Activated CD4-positive, alpha-beta T cell treated with anti-CD3 and anti-CD28 coated beads, Interleukin-2, Interleukin-4, amounts not matched to agents 100 ng/mL and 50 ng/mL, durations not matched to agents 16 hours and 8 hours (primary cell): ENCODE results near the gene PSMB2.
"Not testable (repeated sequence)": the region's sequence is repeated elsewhere in the genome, so short reads cannot be mapped to it uniquely, and the experiment has no call there.

ENCODE experiments used
- DNase-seq: peaks from one replicate; pipeline ENCODE4 v3.0.0-alpha.2; 2020; ENCODE audit warnings: low spot score

The PSMB2 gene

DNA sequence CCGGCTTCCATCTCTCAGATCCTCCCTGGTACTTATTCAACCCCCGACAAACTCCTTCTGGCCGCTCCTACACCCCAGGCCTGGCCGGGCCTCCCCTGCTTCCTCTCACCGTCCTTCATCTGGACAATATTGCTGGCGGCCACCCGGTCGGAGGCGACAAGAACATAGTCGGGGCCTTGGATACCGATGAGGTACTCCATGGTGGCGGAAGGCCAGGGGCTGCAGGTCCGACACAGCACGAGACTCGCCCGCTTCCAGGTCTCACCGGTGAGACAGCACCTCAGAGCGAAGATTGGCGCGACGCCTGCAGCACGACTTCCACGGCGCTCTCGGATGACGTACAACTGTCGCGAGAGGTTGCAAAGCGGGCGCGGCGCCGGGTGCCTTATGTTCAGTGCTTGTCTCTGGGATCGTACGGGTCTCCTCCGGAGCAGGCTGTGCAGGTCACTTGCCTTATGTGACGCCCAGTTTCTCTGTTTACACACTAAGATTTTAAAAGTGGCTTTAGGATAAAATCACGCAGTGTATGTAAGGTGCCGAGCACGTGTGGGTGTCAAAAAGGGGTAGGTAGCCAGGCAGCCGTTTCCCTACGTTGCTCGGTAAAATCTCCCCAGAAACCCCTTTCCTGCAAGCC lies at the start of gene PSMB2:
Gene PSMB2, minus strand, starts transcription at position 294 of the 634 bp plus-strand sequence. Its CDS starts 94 bp downstream, at position 200.
- peak; percentile 97 for DNase-seq

DNA sequence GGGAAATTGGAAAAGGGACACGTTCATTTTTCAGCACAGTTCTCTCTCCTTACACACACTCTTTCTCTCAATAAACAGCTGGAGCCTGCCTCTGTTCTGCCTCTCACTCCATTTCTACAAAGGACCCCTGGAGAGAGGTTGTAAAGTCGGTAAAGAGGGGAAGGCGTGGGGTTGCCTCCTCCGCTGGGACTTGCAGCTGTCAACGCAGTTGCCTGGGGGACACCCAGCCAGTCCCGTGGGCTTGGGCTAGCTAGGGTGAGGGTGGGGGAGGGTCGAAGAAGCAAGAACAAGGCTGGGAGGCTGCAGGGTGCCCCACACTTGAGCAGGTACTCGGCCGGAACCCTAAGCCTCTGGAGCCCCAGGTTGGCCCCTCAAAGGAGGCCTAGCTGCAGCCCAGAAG lies 49.8 kb upstream of the PSMB2 start:
- no peak for DNase-seq

DNA sequence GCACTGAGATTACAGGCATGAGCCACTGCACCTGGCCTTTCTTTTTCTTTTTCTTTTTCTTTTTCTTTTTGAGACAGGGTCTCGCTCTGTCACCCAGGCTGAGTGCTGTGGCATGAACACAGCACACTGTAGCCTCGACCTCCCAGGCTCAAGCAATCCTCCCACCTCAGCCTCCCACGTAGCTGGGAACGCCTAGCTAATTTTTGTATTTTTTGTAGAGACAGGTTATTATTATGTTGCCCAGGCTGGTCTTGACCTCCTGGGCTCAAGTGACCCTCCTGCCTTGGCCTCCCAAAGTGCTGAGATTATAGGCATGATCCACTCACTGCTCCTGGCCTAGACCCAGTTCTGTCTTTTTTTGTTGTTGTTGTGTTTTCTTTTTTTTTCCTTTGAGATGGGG lies 48.8 kb upstream of the PSMB2 start:
- not testable (repeated sequence) for DNase-seq

DNA sequence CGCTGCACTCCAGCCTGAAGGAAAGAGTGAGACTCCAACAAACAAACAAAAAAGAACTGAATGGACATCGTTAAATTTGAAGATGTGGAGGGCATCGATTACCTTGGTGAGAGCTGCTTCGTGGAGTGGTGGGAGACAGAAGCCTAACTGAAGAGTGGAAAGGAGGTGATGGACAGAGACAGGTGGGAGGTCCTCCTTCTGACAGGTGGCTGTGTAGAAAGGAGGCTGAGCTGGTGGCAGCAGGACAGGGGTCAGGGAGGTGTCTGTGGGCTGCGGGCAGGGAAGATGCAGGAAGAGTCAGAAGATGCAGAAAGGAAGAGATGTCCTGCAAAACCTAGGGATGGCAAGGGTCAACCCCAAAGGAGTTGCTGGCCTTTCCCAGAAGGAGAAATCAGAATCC lies 46.8 kb upstream of the PSMB2 start:
- no peak for DNase-seq

DNA sequence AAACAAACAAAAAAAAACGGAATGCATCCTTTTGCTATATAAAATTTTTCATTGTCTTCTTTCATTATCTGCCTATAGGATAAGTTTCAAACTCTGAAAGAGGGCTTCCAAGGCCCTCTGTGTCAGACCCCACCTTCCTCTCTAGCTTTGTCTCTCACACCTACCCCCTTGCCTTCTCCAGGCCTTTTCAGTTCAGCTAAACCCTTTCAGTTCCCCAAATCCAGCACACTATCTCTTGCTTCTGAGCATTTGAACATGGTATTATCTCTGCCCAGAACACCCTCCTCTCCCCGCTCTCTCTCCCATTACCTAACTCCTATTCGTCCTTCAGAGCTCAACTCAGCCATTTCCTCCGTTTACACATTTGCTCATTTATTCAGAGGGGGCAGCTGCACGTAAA lies 41.7 kb upstream of the PSMB2 start:
- no peak for DNase-seq

DNA sequence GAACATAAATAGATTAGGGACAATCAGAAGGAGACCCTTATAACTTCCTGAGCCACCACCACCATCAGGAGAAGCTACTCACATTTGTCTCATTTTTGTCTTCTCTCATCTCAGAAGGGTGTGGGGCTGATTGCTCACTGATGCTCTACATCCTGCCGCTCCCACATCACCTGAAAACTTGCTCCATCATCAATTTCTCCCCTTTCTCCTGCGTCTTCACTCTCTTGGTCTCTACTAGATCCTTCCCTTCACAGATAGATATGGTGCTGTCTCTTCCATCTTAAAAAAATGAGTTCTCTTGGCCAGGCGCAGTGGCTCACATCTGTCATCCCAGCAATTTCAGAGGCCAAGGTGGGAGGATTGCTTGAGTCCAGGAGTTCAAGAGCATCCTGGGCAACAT lies 38.9 kb upstream of the PSMB2 start:
- no peak for DNase-seq

DNA sequence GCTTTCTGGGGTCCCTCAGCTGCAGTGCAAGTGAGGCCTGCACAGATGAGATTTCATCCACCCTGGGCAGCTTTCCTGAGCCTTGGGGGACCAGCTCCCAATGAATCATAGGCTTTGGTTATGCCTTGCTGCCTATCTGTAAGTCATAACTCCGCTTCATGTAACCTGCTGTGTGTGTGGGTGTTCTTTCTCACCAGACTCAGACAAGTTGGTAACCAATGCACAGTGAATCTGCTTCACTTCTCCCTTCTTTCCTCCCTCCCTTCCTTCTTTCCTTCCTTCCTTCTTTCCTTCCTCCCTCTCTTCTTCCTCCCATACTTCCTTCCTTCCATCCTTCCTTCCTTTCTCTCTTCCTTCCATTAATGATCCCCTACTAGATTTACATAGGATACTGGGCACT lies 34.4 kb upstream of the PSMB2 start:
- DNase-seq = no peak

DNA sequence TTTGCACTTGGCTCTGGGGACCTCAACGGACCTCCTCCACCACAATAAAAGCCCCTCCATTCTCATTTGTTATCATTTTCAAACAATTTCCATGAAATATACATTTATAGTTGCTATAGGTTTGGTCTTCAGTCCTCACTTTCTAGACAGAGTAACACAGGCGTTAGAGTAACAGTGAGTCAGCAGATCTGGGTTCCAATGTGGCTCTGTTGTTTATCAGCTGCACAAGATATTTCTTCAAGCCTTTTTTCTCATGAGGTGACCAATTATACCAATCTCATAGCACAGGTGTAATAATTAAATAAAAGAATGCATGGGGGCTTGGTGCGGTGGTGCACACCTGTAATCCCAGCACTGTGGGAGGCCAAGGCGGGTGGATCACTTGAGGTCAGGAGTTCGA lies 32.8 kb upstream of the PSMB2 start:
- no peak for DNase-seq

DNA sequence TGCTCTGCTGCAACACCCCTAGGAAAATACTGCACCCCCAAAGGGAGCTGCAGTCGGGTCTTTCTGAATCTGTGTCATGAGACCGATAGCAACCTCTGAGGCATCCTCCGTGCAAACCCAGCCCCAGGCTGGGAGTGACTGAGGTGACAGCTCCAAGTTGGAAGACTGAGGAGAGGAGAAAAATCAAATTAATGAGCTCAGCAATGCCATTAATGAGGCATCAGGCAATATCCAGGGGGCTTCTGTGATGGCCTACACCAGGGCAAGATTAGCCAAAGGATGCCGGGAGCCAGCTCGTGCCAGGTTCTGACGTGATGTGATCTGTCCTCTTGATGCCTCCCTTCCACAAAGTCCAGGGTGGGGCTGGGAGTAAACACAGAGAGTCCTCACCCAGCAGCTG lies 30.8 kb upstream of the PSMB2 start:
- no peak for DNase-seq

DNA sequence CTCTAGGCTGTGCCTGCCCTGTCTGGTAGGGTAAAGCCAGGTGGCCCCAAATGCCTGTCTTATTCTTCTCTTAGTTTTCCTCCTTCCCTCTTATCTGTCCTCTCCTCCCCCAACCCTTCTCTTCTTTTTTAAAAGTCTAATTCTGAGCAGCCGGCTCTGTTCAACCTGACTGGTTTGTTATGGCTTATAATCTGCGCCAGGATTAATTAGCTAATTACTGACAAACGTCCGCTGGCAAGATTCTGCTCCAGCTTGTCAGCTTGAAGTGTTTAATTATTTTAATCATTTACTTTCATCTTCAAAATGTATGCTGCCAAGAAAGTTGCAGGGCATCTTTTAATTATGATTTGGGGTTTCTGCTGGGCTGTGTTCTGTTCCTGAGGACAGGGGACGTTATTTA lies 27.2 kb upstream of the PSMB2 start:
- DNase-seq = no peak

DNA sequence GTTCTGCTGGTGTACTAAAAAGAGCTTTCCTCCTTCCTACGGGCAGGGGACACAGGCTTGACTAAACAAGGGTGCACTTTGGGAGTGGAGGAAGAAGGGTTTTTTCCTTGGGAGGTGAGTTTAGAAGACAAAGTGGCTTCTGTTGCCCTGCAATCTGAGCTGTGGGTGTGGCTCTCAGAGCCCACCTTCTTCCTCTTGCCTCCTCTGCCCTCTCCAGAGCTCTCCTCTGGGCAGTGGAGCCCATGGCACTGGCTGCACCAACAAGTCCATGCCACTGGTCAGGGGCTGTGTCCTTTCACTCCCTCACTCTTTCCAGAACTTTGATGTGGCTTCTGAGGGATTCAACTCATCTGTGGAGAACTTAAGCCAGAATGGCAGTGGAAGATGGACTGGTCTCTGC lies 25.6 kb upstream of the PSMB2 start:
- no peak for DNase-seq

DNA sequence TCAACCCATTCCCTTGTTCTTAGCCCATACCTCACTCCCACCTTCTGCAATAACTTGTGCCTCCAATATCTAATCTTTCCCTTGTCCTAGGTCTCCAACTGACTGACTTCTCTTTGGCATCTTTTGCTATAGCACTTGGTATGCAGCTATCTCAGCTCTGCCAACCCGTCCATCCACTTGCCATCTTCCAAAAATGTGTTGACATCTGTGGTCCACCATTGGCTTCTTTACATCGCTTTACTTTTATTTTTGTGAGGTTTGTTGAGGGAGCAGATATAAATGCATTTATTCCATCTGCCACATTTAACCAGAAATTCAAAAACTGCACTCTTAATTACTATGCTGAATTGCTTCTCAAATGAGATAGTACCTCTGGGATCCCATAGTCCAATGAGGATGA lies 24.9 kb upstream of the PSMB2 start:
- DNase-seq = no peak

DNA sequence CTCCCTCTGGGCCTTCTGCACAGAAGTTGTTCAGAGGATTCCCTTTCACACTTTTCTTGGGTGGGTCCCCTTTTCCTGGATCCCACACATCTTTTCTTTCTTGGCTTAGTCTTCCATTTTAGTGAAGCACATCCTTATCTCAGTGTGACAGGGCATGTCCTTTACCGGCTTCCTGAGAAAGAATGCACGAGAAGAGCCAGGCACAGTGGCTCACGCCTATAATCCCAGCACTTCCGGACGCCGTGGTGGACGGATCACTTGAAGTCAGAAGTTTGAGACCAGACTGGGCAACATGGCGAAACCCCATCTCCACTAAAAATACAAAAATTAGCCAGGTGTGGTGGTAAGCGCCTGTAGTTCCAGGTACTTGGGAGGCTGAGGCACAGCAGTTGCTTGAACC lies 22.1 kb upstream of the PSMB2 start:
- DNase-seq = no peak

DNA sequence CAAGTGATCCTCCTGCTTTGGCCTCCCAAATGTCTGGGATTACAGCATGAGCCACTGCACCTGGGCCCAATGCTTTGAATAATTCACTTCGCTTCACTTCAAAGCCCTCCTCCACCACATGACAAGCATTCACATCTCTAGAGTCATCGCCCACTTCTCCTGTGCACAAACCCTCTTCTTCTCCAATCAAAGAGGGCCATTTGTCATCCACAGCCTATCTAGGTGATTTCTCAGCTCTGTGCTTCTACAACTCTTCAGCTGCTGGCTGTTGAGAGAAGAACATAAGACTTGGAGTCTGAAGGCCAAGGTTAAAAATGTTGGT lies 20.1 kb upstream of the PSMB2 start:
- DNase-seq = no peak

DNA sequence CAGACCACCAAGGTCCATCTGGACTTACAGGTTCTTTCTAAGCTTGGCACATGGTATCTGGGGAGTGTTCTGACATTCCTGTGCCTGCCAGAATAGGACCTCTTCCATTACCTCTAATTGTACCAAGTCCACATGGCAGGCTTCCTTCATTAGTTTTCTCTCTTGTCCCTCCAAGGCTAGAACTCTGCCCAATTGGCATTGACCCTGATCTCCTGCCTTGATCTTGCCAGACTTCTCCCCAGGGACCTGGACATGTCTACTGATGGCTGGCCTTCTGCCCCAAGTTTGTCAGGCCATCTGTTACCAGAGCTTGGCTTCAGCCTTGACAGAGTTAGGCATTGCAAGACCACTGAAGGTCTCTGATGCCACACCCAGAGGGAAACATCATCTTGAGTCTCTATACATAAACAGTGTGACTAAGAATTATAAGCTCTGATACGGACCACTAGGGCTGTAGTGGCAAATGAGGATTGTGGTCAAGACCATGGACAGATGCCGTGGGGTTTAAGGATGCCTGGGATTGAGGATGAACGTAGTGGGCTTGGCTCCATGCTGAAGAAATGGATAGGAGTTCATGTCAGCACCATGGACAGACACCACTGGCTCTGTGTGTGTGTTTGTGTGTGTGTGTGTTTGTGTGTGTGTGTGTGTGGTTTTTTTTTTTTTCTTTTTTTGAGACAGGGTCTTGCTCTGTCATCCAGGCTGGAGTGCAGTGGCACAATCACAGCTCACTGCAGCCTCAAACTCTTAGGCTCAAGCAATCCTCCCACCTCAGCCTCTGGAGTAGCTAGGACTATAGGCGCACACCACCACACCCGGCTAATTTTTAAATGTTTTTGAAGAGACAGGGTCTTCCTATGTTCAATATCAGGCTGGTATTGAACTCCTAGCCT lies 19.5 kb upstream of the PSMB2 start:
- DNase-seq = no peak

DNA sequence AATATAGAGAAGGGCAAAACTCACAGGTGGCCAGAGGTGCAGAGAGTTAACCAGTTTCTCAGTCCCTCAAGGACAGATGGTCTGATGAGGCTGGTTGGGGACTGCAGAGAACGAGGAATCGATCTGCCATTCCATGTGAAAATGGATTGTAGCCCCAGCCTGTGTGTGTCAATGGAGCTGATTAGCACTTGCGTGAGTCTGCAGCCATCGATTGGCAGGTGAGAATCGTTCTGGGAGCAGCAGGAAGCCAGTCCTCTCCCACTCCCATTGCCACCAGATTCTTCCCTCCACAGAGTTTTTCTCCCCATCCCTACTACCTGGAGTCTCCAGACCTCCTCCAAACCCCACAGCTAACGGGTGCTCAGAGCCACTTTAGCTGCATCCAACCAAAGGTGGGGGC lies 18.3 kb upstream of the PSMB2 start:
- DNase-seq = no peak

DNA sequence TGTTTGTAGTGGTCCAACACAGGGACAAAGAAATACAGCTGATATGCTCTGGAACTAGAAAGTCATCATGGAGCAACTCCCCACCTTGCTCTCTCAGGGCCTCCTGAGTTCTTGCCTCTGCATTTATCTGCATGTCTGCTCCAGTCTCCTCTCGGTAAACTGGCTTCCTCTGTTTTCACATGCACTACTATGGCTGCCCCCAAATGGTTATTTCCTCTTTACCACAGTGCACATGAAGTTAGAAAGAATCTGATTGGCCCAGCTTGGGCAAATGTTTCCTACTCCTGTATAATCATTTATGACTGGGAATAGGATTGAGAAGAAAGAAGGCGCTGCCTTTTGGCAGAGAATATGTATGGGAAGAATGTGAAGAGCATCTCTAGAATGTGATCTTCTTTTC lies 16.5 kb upstream of the PSMB2 start:
- DNase-seq = no peak

DNA sequence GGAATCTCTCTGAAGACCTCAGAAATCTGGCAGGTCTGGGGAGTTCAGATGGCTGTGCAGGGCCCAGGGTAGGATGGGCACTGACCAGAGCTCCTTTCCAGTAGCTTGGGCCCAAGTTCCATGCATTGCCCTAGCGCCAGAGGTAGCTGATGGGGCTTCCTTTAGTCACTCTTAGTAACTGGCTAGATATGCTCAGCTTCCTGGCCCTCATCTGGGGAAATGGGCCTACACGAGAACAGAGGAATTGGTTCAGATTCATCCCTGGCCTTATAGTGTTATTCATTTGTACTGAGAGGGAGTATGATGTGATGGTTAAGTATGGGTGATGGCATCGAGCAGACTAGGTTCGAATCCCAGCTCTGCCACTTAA lies 15.5 kb upstream of the PSMB2 start:
- no peak for DNase-seq

DNA sequence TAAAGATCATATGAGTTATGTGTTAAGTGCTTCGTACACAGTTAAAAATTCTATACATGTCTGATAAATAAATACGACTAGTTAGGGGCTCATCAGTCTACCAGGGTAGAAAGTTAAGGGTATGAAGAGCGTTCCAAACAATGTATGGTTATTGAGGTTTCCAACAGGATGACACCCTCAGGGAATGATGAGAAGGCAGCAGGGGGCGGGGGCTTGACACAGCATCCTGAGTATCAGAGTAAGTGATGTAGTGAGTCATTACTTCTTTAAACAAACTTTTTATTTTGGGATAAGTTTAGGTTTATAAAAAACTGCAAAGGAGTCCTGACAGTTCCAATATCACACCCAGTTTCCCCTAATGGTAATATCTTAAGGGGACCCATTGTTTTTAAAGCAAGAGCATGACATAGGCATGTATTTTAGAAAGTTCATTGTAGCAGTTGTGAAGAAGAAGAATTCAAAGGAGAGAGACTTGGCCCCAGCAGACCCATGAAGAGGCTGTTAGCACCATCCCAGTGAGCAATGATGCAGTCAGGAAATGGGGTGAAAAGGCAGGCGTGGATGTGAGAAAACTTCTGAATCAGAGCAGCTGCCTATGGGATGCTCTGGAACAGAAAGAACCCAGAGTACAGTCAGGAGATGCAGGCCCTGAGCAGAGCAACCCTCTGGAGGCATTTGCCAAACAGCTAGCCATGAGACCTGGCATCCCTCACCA lies 15.0 kb upstream of the PSMB2 start:
- no peak for DNase-seq

DNA sequence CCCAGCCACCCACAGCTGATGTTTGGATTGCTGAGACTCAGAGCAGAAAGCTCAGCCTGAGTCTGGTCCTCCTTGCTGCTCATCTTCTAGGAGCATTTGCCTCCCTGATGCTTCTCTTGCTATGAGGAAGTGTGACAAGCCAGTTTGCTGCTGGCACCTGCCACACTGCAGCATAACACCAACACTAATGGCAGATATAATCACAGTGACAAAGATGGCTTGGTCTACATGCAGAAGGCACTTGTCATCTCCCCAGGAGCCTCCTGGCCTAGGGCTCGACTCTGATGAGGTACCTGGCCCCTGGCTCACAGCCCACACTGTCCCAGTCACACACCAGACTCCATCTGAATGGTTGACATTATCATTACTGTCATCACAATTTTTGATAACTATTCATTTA lies 13.9 kb upstream of the PSMB2 start:
- no peak for DNase-seq

DNA sequence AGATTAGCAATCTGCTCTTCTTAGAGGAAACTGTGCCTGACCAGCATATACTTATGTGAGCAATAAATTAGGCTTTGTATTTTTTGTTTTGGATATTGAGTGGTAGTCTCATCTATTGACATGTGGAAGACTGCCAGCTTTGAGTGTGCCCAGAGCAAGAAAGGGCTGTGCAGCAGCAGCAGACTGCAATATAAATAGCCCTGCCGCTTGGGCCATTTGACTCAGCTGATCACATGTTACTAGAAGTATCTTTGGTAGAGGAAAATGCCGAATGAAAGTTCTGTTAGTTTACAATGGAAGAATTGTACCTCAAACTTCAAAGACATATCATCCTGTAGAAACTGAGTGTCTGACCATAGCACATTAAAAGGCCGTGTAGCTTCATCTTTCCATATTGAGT lies 9.1 kb upstream of the PSMB2 start:
- DNase-seq = no peak

DNA sequence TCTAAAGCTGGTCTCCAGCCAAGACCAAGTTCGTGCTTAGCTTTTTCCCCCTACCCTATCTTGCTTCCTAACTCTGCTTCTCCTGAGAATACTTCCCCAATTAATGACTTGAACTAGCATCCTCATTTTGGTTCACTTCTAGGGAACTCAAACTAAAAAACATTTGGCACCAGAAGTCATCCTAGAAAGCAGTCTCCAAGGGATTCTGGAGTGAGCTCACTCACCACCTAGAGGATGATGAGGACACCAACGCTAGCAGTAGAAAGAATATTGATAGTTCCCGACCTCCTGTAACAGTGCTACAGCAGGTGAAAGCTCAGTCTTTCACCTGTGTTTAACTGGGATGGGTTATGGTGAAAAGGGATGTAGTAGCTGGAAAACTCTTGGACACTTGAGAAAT lies 4.7 kb upstream of the PSMB2 start:
- no peak for DNase-seq

DNA sequence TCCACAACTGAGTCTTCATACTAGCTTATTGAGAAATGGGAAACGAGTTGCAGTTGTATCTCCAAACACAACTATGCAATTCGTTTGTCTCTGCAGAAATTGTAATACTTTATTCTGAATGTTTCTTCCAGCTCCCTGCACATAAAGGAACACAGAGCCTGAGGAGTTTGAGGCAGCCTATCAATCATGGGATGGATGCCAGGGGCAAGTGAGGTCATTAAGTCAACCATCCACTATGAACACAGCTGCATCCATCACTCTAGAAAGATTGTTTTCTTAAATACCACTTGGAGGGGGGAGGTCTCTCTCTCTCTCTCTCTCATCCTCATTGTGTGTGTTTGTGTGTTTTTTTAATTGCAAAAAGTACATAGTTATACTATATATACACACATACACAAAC lies 2.9 kb upstream of the PSMB2 start:
- no peak for DNase-seq
